ENCODE measurements around the gene SBNO2. TPM values are rescaled to one million over a fixed set of nuclear protein-coding genes. Genes with fewer than 3 reads are reported as not detected.
A peak's percentile ranks its signal among the peaks of the same experiment; 100 is the strongest.

Gene SBNO2
- total and polyA plus RNA-seq, 9 of the 15 experiments (the other 6 are each of a cell fraction or from before 2014, with no cell fraction given), result 0.01 to 46.2 (median 6.7) TPM

DNA sequence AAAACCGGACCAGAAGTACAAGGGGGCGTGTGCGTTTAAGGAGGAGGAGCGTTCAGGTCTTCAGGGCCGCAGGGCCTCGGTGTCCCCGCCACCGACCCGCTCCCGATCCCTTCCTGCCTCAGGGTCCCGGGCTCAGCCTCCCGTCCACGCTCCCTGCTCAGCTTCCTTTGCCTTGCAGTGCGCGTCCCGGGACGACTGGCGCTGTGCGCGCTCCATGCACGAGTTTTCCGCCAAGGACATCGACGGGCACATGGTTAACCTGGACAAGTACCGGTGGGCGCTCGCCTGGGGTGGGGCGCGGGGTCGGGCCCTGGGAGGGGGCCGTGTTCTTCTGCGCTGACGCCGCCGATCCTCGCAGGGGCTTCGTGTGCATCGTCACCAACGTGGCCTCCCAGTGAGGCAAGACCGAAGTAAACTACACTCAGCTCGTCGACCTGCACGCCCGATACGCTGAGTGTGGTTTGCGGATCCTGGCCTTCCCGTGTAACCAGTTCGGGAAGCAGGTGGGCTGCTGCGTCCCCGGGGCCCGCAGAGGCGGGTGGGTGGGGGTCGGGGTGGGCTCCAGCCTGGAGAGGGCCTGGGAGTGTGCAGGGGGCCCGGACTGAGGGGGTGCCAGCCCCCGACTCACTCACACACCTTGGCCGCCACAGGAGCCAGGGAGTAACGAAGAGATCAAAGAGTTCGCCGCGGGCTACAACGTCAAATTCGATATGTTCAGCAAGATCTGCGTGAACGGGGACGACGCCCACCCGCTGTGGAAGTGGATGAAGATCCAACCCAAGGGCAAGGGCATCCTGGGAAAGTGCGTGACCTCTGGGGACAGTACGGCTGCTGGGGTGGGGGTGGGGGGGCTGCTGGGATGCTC is 68.8 kb downstream of the SBNO2 start (continued):
- TF ChIP-seq KDM2B (CRISPR knock-in tag; IDR thresholded peaks at IDR 0.05) (no peak), GTF2F1 (IDR thresholded peaks at IDR 0.05; ENCODE audit: low read depth, low read length) (no peak), BRD4 (IDR thresholded peaks at IDR 0.05) (no peak), ZFX (CRISPR knock-in tag; IDR thresholded peaks at IDR 0.05) (no peak), PYGO2 (tag; IDR thresholded peaks at IDR 0.05) (no peak), ZBTB1 (CRISPR knock-in tag; IDR thresholded peaks at IDR 0.05; ENCODE audit: borderline replicate concordance, low read depth) (no peak), ZFPM2 (CRISPR knock-in tag; IDR thresholded peaks at IDR 0.05) (no peak), TAL1 (IDR thresholded peaks at IDR 0.05) (no peak)
- TF ChIP-seq, protein P1, sequence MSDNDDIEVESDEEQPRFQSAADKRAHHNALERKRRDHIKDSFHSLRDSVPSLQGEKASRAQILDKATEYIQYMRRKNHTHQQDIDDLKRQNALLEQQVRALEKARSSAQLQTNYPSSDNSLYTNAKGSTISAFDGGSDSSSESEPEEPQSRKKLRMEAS (CRISPR knock-in tag; IDR thresholded peaks at IDR 0.05), result peak; percentile 76
- TF ChIP-seq, protein P2, sequence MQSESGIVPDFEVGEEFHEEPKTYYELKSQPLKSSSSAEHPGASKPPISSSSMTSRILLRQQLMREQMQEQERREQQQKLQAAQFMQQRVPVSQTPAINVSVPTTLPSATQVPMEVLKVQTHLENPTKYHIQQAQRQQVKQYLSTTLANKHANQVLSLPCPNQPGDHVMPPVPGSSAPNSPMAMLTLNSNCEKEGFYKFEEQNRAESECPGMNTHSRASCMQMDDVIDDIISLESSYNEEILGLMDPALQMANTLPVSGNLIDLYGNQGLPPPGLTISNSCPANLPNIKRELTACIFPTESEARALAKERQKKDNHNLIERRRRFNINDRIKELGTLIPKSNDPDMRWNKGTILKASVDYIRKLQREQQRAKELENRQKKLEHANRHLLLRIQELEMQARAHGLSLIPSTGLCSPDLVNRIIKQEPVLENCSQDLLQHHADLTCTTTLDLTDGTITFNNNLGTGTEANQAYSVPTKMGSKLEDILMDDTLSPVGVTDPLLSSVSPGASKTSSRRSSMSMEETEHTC (IDR thresholded peaks at IDR 0.05), result no peak
- TF ChIP-seq, protein P3, sequence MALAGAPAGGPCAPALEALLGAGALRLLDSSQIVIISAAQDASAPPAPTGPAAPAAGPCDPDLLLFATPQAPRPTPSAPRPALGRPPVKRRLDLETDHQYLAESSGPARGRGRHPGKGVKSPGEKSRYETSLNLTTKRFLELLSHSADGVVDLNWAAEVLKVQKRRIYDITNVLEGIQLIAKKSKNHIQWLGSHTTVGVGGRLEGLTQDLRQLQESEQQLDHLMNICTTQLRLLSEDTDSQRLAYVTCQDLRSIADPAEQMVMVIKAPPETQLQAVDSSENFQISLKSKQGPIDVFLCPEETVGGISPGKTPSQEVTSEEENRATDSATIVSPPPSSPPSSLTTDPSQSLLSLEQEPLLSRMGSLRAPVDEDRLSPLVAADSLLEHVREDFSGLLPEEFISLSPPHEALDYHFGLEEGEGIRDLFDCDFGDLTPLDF (CRISPR knock-in tag; IDR thresholded peaks at IDR 0.05), result no peak
- TF ChIP-seq, protein P4, sequence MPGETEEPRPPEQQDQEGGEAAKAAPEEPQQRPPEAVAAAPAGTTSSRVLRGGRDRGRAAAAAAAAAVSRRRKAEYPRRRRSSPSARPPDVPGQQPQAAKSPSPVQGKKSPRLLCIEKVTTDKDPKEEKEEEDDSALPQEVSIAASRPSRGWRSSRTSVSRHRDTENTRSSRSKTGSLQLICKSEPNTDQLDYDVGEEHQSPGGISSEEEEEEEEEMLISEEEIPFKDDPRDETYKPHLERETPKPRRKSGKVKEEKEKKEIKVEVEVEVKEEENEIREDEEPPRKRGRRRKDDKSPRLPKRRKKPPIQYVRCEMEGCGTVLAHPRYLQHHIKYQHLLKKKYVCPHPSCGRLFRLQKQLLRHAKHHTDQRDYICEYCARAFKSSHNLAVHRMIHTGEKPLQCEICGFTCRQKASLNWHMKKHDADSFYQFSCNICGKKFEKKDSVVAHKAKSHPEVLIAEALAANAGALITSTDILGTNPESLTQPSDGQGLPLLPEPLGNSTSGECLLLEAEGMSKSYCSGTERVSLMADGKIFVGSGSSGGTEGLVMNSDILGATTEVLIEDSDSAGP (CRISPR knock-in tag; IDR thresholded peaks at IDR 0.05), result no peak
- TF ChIP-seq, protein P5, sequence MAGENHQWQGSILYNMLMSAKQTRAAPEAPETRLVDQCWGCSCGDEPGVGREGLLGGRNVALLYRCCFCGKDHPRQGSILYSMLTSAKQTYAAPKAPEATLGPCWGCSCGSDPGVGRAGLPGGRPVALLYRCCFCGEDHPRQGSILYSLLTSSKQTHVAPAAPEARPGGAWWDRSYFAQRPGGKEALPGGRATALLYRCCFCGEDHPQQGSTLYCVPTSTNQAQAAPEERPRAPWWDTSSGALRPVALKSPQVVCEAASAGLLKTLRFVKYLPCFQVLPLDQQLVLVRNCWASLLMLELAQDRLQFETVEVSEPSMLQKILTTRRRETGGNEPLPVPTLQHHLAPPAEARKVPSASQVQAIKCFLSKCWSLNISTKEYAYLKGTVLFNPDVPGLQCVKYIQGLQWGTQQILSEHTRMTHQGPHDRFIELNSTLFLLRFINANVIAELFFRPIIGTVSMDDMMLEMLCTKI (IDR thresholded peaks at IDR 0.05; ENCODE audit: partially characterized antibody), result no peak
